Measurements from ENCODE around the gene EPHA2.
A peak's percentile ranks its signal among the peaks of the same experiment; 100 is the strongest.

EPHA2 gene

GRCh38 chr1:16146279-16147155, 9.4 kb downstream of the EPHA2 start:
- H3K4me1 ChIP-seq (ENCODE audit: insufficient read depth, low read length): peaks cover 52% of the 10 kb centered on the region
- H3K9me3 ChIP-seq (ENCODE audit: insufficient read depth, low read depth, low read length): no peaks in the 10 kb centered on the region
- H3K4me3 ChIP-seq (ENCODE audit: low read length): peak overlapping the region; percentile 30
- no peaks in the 10 kb centered on the region for H3K27me3 ChIP-seq (ENCODE audit: insufficient read depth, low read length)
- 23% methylated on average over 20 of the region's 23 CpGs for WGBS
- peak overlapping the region; percentile 73 for H3K9ac ChIP-seq (ENCODE audit: low read depth, low read length)
- peak overlapping the region; percentile 89 for H3K27ac ChIP-seq (ENCODE audit: low read depth, low read length)
- H3K36me3 ChIP-seq (ENCODE audit: insufficient read depth, low read length): peaks cover 67% of the 10 kb centered on the region

GRCh38 chr1:16145662-16146278, 10.1 kb downstream of the EPHA2 start:
- H3K9ac ChIP-seq (ENCODE audit: low read depth, low read length): peak overlapping the region; percentile 49
- peak overlapping the region; percentile 89 for H3K27ac ChIP-seq (ENCODE audit: low read depth, low read length)
- no peaks in the 10 kb centered on the region for H3K27me3 ChIP-seq (ENCODE audit: insufficient read depth, low read length)
- H3K4me3 ChIP-seq (ENCODE audit: low read length): peak overlapping the region; percentile 30
- H3K36me3 ChIP-seq (ENCODE audit: insufficient read depth, low read length): peaks cover 67% of the 10 kb centered on the region
- H3K4me1 ChIP-seq (ENCODE audit: insufficient read depth, low read length): peaks cover 52% of the 10 kb centered on the region
- WGBS: 22% methylated on average over 26 of the region's 26 CpGs
- no peaks in the 10 kb centered on the region for H3K9me3 ChIP-seq (ENCODE audit: insufficient read depth, low read depth, low read length)

- no peaks in the 10 kb centered on the region for H3K27me3 ChIP-seq (ENCODE audit: insufficient read depth, low read length)
- no peak overlapping the region for H3K4me3 ChIP-seq (ENCODE audit: low read length)
- no peaks in the 10 kb centered on the region for H3K9me3 ChIP-seq (ENCODE audit: insufficient read depth, low read depth, low read length)
- H3K9ac ChIP-seq (ENCODE audit: low read depth, low read length): peak overlapping the region; percentile 49
- peaks cover 54% of the 10 kb centered on the region for H3K4me1 ChIP-seq (ENCODE audit: insufficient read depth, low read length)
- H3K36me3 ChIP-seq (ENCODE audit: insufficient read depth, low read length): peaks cover 67% of the 10 kb centered on the region
- peak overlapping the region; percentile 89 for H3K27ac ChIP-seq (ENCODE audit: low read depth, low read length)
- 51% methylated on average over 19 of the region's 19 CpGs for WGBS
Measured at GRCh38 chr1:16145030-16145661, 10.7 kb downstream of the EPHA2 start.

- Histone ChIP-seq H3K4me3 (ENCODE audit: low read length) (no peak overlapping the region), H3K27ac (ENCODE audit: low read depth, low read length) (peak overlapping the region; percentile 89), H3K4me1 (ENCODE audit: insufficient read depth, low read length) (peaks cover 61% of the 10 kb centered on the region), H3K9me3 (ENCODE audit: insufficient read depth, low read depth, low read length) (no peaks in the 10 kb centered on the region), H3K36me3 (ENCODE audit: insufficient read depth, low read length) (peaks cover 66% of the 10 kb centered on the region), H3K9ac (ENCODE audit: low read depth, low read length) (no peak overlapping the region), H3K27me3 (ENCODE audit: insufficient read depth, low read length) (no peaks in the 10 kb centered on the region)
- 84% methylated on average over 8 of the region's 8 CpGs for WGBS
Measured at GRCh38 chr1:16144325-16145029, 11.4 kb downstream of the EPHA2 start.

GRCh38 chr1:16143566-16144324, 12.1 kb downstream of the EPHA2 start:
- 79% methylated on average over 18 of the region's 18 CpGs for WGBS
- Histone ChIP-seq H3K27ac (ENCODE audit: low read depth, low read length) (peak overlapping the region; percentile 89; the same call in 1 of the 2 replicates), H3K36me3 (ENCODE audit: insufficient read depth, low read length) (peaks cover 64% of the 10 kb centered on the region), H3K9me3 (ENCODE audit: insufficient read depth, low read depth, low read length) (no peaks in the 10 kb centered on the region), H3K9ac (ENCODE audit: low read depth, low read length) (no peak overlapping the region), H3K27me3 (ENCODE audit: insufficient read depth, low read length) (no peaks in the 10 kb centered on the region), H3K4me1 (ENCODE audit: insufficient read depth, low read length) (peaks cover 65% of the 10 kb centered on the region), H3K4me3 (ENCODE audit: low read length) (no peak overlapping the region)

GRCh38 chr1:16143005-16143565, 12.8 kb downstream of the EPHA2 start:
- no peak overlapping the region for H3K27ac ChIP-seq (ENCODE audit: low read depth, low read length)
- no peak overlapping the region for H3K9ac ChIP-seq (ENCODE audit: low read depth, low read length)
- H3K4me1 ChIP-seq (ENCODE audit: insufficient read depth, low read length): peaks cover 65% of the 10 kb centered on the region
- H3K36me3 ChIP-seq (ENCODE audit: insufficient read depth, low read length): peaks cover 64% of the 10 kb centered on the region
- no peaks in the 10 kb centered on the region for H3K9me3 ChIP-seq (ENCODE audit: insufficient read depth, low read depth, low read length)
- WGBS: 96% methylated on average over 7 of the region's 7 CpGs
- H3K27me3 ChIP-seq (ENCODE audit: insufficient read depth, low read length): no peaks in the 10 kb centered on the region
- no peak overlapping the region for H3K4me3 ChIP-seq (ENCODE audit: low read length)

GRCh38 chr1:16142383-16142995, 13.4 kb downstream of the EPHA2 start:
- no peak overlapping the region for H3K4me3 ChIP-seq (ENCODE audit: low read length)
- no peak overlapping the region for H3K9ac ChIP-seq (ENCODE audit: low read depth, low read length)
- 95% methylated on average over 5 of the region's 5 CpGs for WGBS
- H3K4me1 ChIP-seq (ENCODE audit: insufficient read depth, low read length): peaks cover 62% of the 10 kb centered on the region
- no peak overlapping the region for H3K27ac ChIP-seq (ENCODE audit: low read depth, low read length)
- no peaks in the 10 kb centered on the region for H3K27me3 ChIP-seq (ENCODE audit: insufficient read depth, low read length)
- peaks cover 64% of the 10 kb centered on the region for H3K36me3 ChIP-seq (ENCODE audit: insufficient read depth, low read length)
- no peaks in the 10 kb centered on the region for H3K9me3 ChIP-seq (ENCODE audit: insufficient read depth, low read depth, low read length)

- Histone ChIP-seq H3K4me3 (ENCODE audit: low read length) (no peak overlapping the region), H3K27ac (ENCODE audit: low read depth, low read length) (no peak overlapping the region; the same call in 1 of the 2 replicates), H3K4me1 (ENCODE audit: insufficient read depth, low read length) (peaks cover 55% of the 10 kb centered on the region), H3K9ac (ENCODE audit: low read depth, low read length) (no peak overlapping the region), H3K27me3 (ENCODE audit: insufficient read depth, low read length) (no peaks in the 10 kb centered on the region), H3K9me3 (ENCODE audit: insufficient read depth, low read depth, low read length) (no peaks in the 10 kb centered on the region), H3K36me3 (ENCODE audit: insufficient read depth, low read length) (peaks cover 62% of the 10 kb centered on the region)
- WGBS: 80% methylated on average over 16 of the region's 16 CpGs
Measured at GRCh38 chr1:16141573-16142336, 14.1 kb downstream of the EPHA2 start.

GRCh38 chr1:16140068-16140596, 15.7 kb downstream of the EPHA2 start:
- peaks cover 70% of the 10 kb centered on the region for H3K36me3 ChIP-seq (ENCODE audit: insufficient read depth, low read length)
- 91% methylated on average over 7 of the region's 7 CpGs for WGBS
- no peak overlapping the region for H3K4me3 ChIP-seq (ENCODE audit: low read length)
- H3K4me1 ChIP-seq (ENCODE audit: insufficient read depth, low read length): peaks cover 41% of the 10 kb centered on the region
- 0 out of 2 replicates have a peak overlapping the region, but pooled peaks have one; percentile 32 for H3K27ac ChIP-seq (ENCODE audit: low read depth, low read length)
- H3K9ac ChIP-seq (ENCODE audit: low read depth, low read length): no peak overlapping the region
- H3K27me3 ChIP-seq (ENCODE audit: insufficient read depth, low read length): no peaks in the 10 kb centered on the region
- no peaks in the 10 kb centered on the region for H3K9me3 ChIP-seq (ENCODE audit: insufficient read depth, low read depth, low read length)

Measured in HUES64 (cell line).